ENCODE results near the gene SERF1B.
"Not testable (repeated sequence)": the region's sequence is repeated elsewhere in the genome, so short reads cannot be mapped to it uniquely, and the experiment has no call there.

GRCh38 chr5:70088907-70089464 is 63.9 kb downstream of the SERF1B start:
- not testable (repeated sequence) for TF ChIP-seq ZKSCAN5, ZNF746, ETS1, KMT2B, CTCF (CRISPR knock-in tag; IDR thresholded peaks at IDR 0.05)

Measured in HepG2 (cell line).